ENCODE measurements around the gene BRIX1.
"Not testable (repeated sequence)": the region's sequence is repeated elsewhere in the genome, so short reads cannot be mapped to it uniquely, and the experiment has no call there.

Gene BRIX1

GRCh38 chr5:34915856-34916192 is 313 bp downstream of the BRIX1 start:
- DNase-seq = no peak

- DNase-seq = peak; percentile 35
These were observed 1.0 kb downstream of the BRIX1 start for GRCh38 chr5:34916518-34916917.

GRCh38 chr5:34918025-34918424 is 2.5 kb downstream of the BRIX1 start:
- no peak for DNase-seq

GRCh38 chr5:34919077-34919476 is 3.6 kb downstream of the BRIX1 start:
- DNase-seq = peak; percentile 45

- DNase-seq = not testable (repeated sequence)
These were observed 7.7 kb downstream of the BRIX1 start for GRCh38 chr5:34923256-34923655.

- peak; percentile 89 for DNase-seq
These were observed 8.4 kb downstream of the BRIX1 start for GRCh38 chr5:34923694-34924461.

GRCh38 chr5:34924462-34924765 is 8.9 kb downstream of the BRIX1 start:
- DNase-seq = no peak

GRCh38 chr5:34926318-34926888 is 10.9 kb downstream of the BRIX1 start:
- no peak for DNase-seq

- DNase-seq = no peak
These were observed 12.3 kb downstream of the BRIX1 start for GRCh38 chr5:34927785-34928184.

GRCh38 chr5:34928267-34928666 is 12.8 kb downstream of the BRIX1 start:
- DNase-seq = peak; percentile 32

GRCh38 chr5:34929134-34929719 is 13.7 kb downstream of the BRIX1 start, which contains the start of gene DNAJC21:
TSS of gene DNAJC21 (plus strand) at chr5:34929559. CDS start at chr5:34929820, 261 bp downstream.
- peak; percentile 98 for DNase-seq

GRCh38 chr5:34929720-34930461 is 14.4 kb downstream of the BRIX1 start:
- DNase-seq = peak; percentile 84

GRCh38 chr5:34930462-34930844 is 14.9 kb downstream of the BRIX1 start:
- peak; percentile 61 for DNase-seq

- no peak for DNase-seq
These were observed 15.4 kb downstream of the BRIX1 start for GRCh38 chr5:34930870-34931269.

GRCh38 chr5:34932947-34933346 is 17.4 kb downstream of the BRIX1 start:
- DNase-seq = no peak

- no peak for DNase-seq
These were observed 26.4 kb downstream of the BRIX1 start for GRCh38 chr5:34941936-34942335.

GRCh38 chr5:34944044-34944443 is 28.5 kb downstream of the BRIX1 start:
- no peak for DNase-seq

- DNase-seq = no peak
These were observed 29.0 kb downstream of the BRIX1 start for GRCh38 chr5:34944460-34945047.

- no peak for DNase-seq
These were observed 41.8 kb downstream of the BRIX1 start for GRCh38 chr5:34957321-34957720.

GRCh38 chr5:34957857-34958690 is 42.6 kb downstream of the BRIX1 start:
- DNase-seq = peak; percentile 59

- DNase-seq = no peak
These were observed 43.8 kb downstream of the BRIX1 start for GRCh38 chr5:34959323-34959722.

GRCh38 chr5:34967540-34967939 is 52.0 kb downstream of the BRIX1 start:
- DNase-seq = no peak
